GM13977 (cell line): Measurements from ENCODE around the gene LRAT.

ENCODE experiments used
- DNase-seq: peaks from one replicate; pipeline ENCODE4 v3.0.0; 2012; ENCODE audit warnings: low spot score
- CTCF ChIP-seq: IDR thresholded peaks from 2 replicates; pipeline ENCODE4 v1.5.1; 2012; ENCODE audit warnings: mild to moderate bottlenecking, control low read depth; ENCODE audit not compliant: insufficient read depth; ENCODE audit errors: extremely low read depth, missing control alignments
- in situ Hi-C: fragments of 300-500 bp; cut with MboI; formaldehyde crosslinking; loops from one replicate; pipeline ENCODE4 v1.12.0; 2022; ENCODE audit warnings: low sequenced_read_pairs, low pct_unique_long_range_greater_than_20kb, mixed read lengths, inconsistent platforms; ENCODE audit not compliant: unreplicated experiment

Gene LRAT

GRCh38 chr4:154743683-154744340 is at the start of gene LRAT:
LRAT (plus strand) TSS chr4:154744000; CDS start chr4:154744327, 327 bp downstream.
- TF ChIP-seq CTCF, result no peak
- in situ Hi-C loops, result no loop called here
- DNase-seq, result peak; percentile 50

- in situ Hi-C loops, result no loop called here
- no peak for DNase-seq
- TF ChIP-seq CTCF, result no peak
These were observed 35.9 kb upstream of the LRAT start for GRCh38 chr4:154707877-154708276.

GRCh38 chr4:154709550-154709949 is 34.2 kb upstream of the LRAT start:
- in situ Hi-C loops, result no loop called here
- no peak for DNase-seq
- TF ChIP-seq CTCF, result no peak

- no peak for DNase-seq
- in situ Hi-C loops, result no loop called here
- TF ChIP-seq CTCF, result no peak
These were observed 32.3 kb upstream of the LRAT start for GRCh38 chr4:154711522-154711921.

- TF ChIP-seq CTCF, result no peak
- no peak for DNase-seq
- in situ Hi-C loops, result no loop called here
These were observed 29.3 kb upstream of the LRAT start for GRCh38 chr4:154714339-154715040.

- in situ Hi-C loops, result no loop called here
- no peak for DNase-seq
- no peak for TF ChIP-seq CTCF
These were observed 24.7 kb upstream of the LRAT start for GRCh38 chr4:154719087-154719486.
